Right kidney (tissue), 1 donor: ENCODE data around the gene MRGPRX2.

Experiments
- DNase-seq: peaks from one replicate; pipeline ENCODE4 v3.0.0-alpha.2; 2016

Gene MRGPRX2

GRCh38 chr11:19075636-19076035 is 15.1 kb upstream of the MRGPRX2 start:
- DNase-seq, result no peak

- no peak for DNase-seq
Observed at GRCh38 chr11:19073454-19074415, 13.2 kb upstream of the MRGPRX2 start.

- DNase-seq, result no peak
Observed at GRCh38 chr11:19072464-19072863, 11.9 kb upstream of the MRGPRX2 start.

- DNase-seq, result peak; percentile 53
Observed at GRCh38 chr11:19071255-19071654, 10.7 kb upstream of the MRGPRX2 start.

GRCh38 chr11:19059833-19060232 is 684 bp downstream of the MRGPRX2 start:
- DNase-seq, result no peak

- DNase-seq, result no peak
Observed at GRCh38 chr11:19055905-19056304, 4.6 kb downstream of the MRGPRX2 start.

GRCh38 chr11:19055016-19055415 is 5.5 kb downstream of the MRGPRX2 start:
- no peak for DNase-seq

- no peak for DNase-seq
Observed at GRCh38 chr11:19053909-19054308, 6.6 kb downstream of the MRGPRX2 start.

- DNase-seq, result no peak
Observed at GRCh38 chr11:19050281-19050680, 10.2 kb downstream of the MRGPRX2 start.

- no peak for DNase-seq
Observed at GRCh38 chr11:19049351-19049750, 11.2 kb downstream of the MRGPRX2 start.

GRCh38 chr11:19040051-19040450 is 20.5 kb downstream of the MRGPRX2 start:
- DNase-seq, result no peak

- DNase-seq, result no peak
Observed at GRCh38 chr11:19039409-19039808, 21.1 kb downstream of the MRGPRX2 start.

GRCh38 chr11:19032990-19033389 is 27.5 kb downstream of the MRGPRX2 start:
- no peak for DNase-seq

GRCh38 chr11:19027829-19028595 is 32.5 kb downstream of the MRGPRX2 start:
- DNase-seq, result no peak

- DNase-seq, result no peak
Observed at GRCh38 chr11:19026862-19027261, 33.7 kb downstream of the MRGPRX2 start.

- DNase-seq, result no peak
Observed at GRCh38 chr11:19025481-19026406, 34.8 kb downstream of the MRGPRX2 start.

GRCh38 chr11:19020831-19021230 is 39.7 kb downstream of the MRGPRX2 start:
- DNase-seq, result no peak

- DNase-seq, result no peak
Observed at GRCh38 chr11:19018901-19019300, 41.6 kb downstream of the MRGPRX2 start.

- no peak for DNase-seq
Observed at GRCh38 chr11:19013181-19013857, 47.2 kb downstream of the MRGPRX2 start.

GRCh38 chr11:19012636-19013035 is 47.9 kb downstream of the MRGPRX2 start:
- no peak for DNase-seq
